Liver (tissue), 9 donors: Measurements from ENCODE around the gene FHDC1. TPM values are rescaled to one million over a fixed set of nuclear protein-coding genes. Genes with fewer than 3 reads are reported as not detected.

Experiments
- DNase-seq: peaks from one replicate; pipeline ENCODE4 v3.0.0-alpha.2; 2017; ENCODE audit warnings: low spot score
- H3K27ac ChIP-seq, 2 donors: one replicate each; pipeline ENCODE4 v1.7.0; 2013; ENCODE audit warnings: inconsistent platforms in 2 of 2, low read length in 2 of 2, control low read depth in 1 of 2, low read depth in 1 of 2, mild to moderate bottlenecking in 1 of 2
- H3K27me3 ChIP-seq, 4 donors: one replicate each; pipeline versions ENCODE4 v1.6.1 to v1.7.0; 2013; ENCODE audit warnings: low read length in 3 of 4, inconsistent platforms in 1 of 4, mild to moderate bottlenecking in 1 of 4, moderate library complexity in 1 of 4; ENCODE audit not compliant: control insufficient read depth in 4 of 4, insufficient read depth in 4 of 4
- H3K36me3 ChIP-seq, 4 donors: one replicate each; pipeline versions ENCODE4 v1.6.1 to v1.7.0; 2013; ENCODE audit warnings: low read length in 3 of 4, mild to moderate bottlenecking in 3 of 4, low read depth in 1 of 4, moderate library complexity in 1 of 4; ENCODE audit not compliant: control insufficient read depth in 4 of 4, insufficient read depth in 3 of 4
- H3K4me1 ChIP-seq, 4 donors: one replicate each; pipeline versions ENCODE4 v1.6.1 to v1.7.0; 2013; ENCODE audit warnings: low read length in 3 of 4, mild to moderate bottlenecking in 3 of 4, moderate library complexity in 1 of 4; ENCODE audit not compliant: control insufficient read depth in 4 of 4, insufficient read depth in 4 of 4
- H3K4me3 ChIP-seq, 3 donors: one replicate each; pipeline versions ENCODE4 v1.6.1 to v1.7.0; 2013; ENCODE audit warnings: low read length in 3 of 3, control low read depth in 1 of 3, low read depth in 1 of 3, mild to moderate bottlenecking in 1 of 3
- H3K9ac ChIP-seq, 2 donors: one replicate each; pipeline ENCODE4 v1.7.0; 2013; ENCODE audit warnings: low read length in 2 of 2, mild to moderate bottlenecking in 2 of 2, moderate library complexity in 2 of 2, control low read depth in 1 of 2, low read depth in 1 of 2
- H3K9me3 ChIP-seq, 4 donors: one replicate each; pipeline versions ENCODE4 v1.6.1 to v1.7.0; 2013; ENCODE audit warnings: low read length in 3 of 4; ENCODE audit not compliant: control insufficient read depth in 4 of 4
- ATF3 ChIP-seq: IDR thresholded peaks from 2 replicates; pipeline ENCODE4 v1.6.1; 2016; ENCODE audit warnings: antibody characterized with exemption
- EGR1 ChIP-seq, 2 donors: IDR thresholded peaks; 2 replicates each; pipeline ENCODE4 v1.6.1; 2016 to 2018; ENCODE audit warnings: antibody characterized with exemption in 2 of 2, low read depth in 2 of 2
- FOXA1 ChIP-seq: IDR thresholded peaks from 2 replicates; pipeline ENCODE4 v1.6.1; 2016; ENCODE audit warnings: antibody characterized with exemption
- FOXA2 ChIP-seq: IDR thresholded peaks from 2 replicates; pipeline ENCODE4 v1.6.1; 2016; ENCODE audit warnings: antibody characterized with exemption
- GABPA ChIP-seq, 2 donors: IDR thresholded peaks in 1 of 2; conservative IDR thresholded peaks in 1 of 2; 2 replicates each; pipeline ENCODE4 v1.6.1; 2016; ENCODE audit warnings: antibody characterized with exemption in 2 of 2, mild to moderate bottlenecking in 1 of 2, moderate library complexity in 1 of 2
- HNF4A ChIP-seq, 2 donors: conservative IDR thresholded peaks; 2 replicates each; pipeline ENCODE4 v1.6.1; 2016; ENCODE audit warnings: antibody characterized with exemption in 2 of 2, mild to moderate bottlenecking in 2 of 2
- HNF4G ChIP-seq: IDR thresholded peaks from 2 replicates; pipeline ENCODE4 v1.6.1; 2016; ENCODE audit warnings: antibody characterized with exemption
- JUND ChIP-seq, 2 donors: IDR thresholded peaks; 2 replicates each; pipeline ENCODE4 v1.6.1; 2016; ENCODE audit warnings: antibody characterized with exemption in 2 of 2
- MAX ChIP-seq: IDR thresholded peaks from 2 replicates; pipeline ENCODE4 v1.6.1; 2016; ENCODE audit warnings: antibody characterized with exemption
- NR2F2 ChIP-seq: IDR thresholded peaks from 2 replicates; pipeline ENCODE4 v1.6.1; 2016; ENCODE audit warnings: antibody characterized with exemption
- RAD21 ChIP-seq, 2 donors: IDR thresholded peaks; 2 replicates each; pipeline ENCODE4 v1.6.1; 2016; ENCODE audit warnings: antibody characterized with exemption in 2 of 2, mild to moderate bottlenecking in 2 of 2
- RXRA ChIP-seq, 2 donors: IDR thresholded peaks; 2 replicates each; pipeline ENCODE4 v1.6.1; 2017 to 2018; ENCODE audit warnings: antibody characterized with exemption in 2 of 2, mild to moderate bottlenecking in 1 of 2
- SP1 ChIP-seq: IDR thresholded peaks from 2 replicates; pipeline ENCODE4 v1.6.1; 2018; ENCODE audit warnings: antibody characterized with exemption, mild to moderate bottlenecking
- TAF1 ChIP-seq: conservative IDR thresholded peaks from 2 replicates; pipeline ENCODE4 v1.6.1; 2016; ENCODE audit warnings: antibody characterized with exemption, mild to moderate bottlenecking
- YY1 ChIP-seq: IDR thresholded peaks from 2 replicates; pipeline ENCODE4 v1.6.1; 2016; ENCODE audit warnings: antibody characterized with exemption, mild to moderate bottlenecking
- ZBTB33 ChIP-seq: IDR thresholded peaks from 2 replicates; pipeline ENCODE4 v1.6.1; 2016; ENCODE audit warnings: antibody characterized with exemption
- WGBS: extraction: QIAGEN DNeasy Blood & Tissue Kit; methylation state at CpG from one replicate; pipeline ENCODE4 v1.1.7; 2013; 5-methylcytosine and 5-hydroxymethylcytosine counted together
- polyA plus RNA-seq, 2 donors: library from polyadenylated mRNA; stranded (reverse) in 1 of 2; unstranded in 1 of 2; fragments of 200-250 nt in 1 of 2; fragments of >200 nt in 1 of 2; fragmentation: Nextera tagmentation in 1 of 2; extraction: Ambion mirVana in 1 of 2; gene quantifications; one replicate each; pipeline versions ENCODE4 v1.2.1 to v1.2.3, GENCODE V29; 2013 to 2015
- total RNA-seq, 2 donors: library from RNA; depleted of rRNA; stranded (reverse); fragments of >200 nt; gene quantifications; one replicate each; pipeline ENCODE4 v1.2.3, GENCODE V29; 2014
- TF ChIP-seq, protein P1 (sequence below): fragments of 150-350 bp; IDR thresholded peaks from 2 replicates; pipeline ENCODE4 v1.5.1; 2017; ENCODE audit warnings: improper control_type of control experiment, low read depth, low read length; ENCODE audit not compliant: missing input control
- donor health status: healthy.
- donor health status: healthy.
- donor health status: healthy.
- donor health status: healthy.
- donor health status: healthy.

Gene FHDC1
- total and polyA plus RNA-seq, 4 donors: 0.06 to 33.0 (median 0.11) TPM

- H3K4me3 ChIP-seq: no peak overlapping the region
- 92% methylated on average over 28 of the region's 28 CpGs for WGBS
Observed at GRCh38 chr4:152974468-152975379, 38.6 kb downstream of the FHDC1 start.

GRCh38 chr4:152975380-152976211 lies 39.5 kb downstream of the FHDC1 start:
- no peak for TF ChIP-seq ATF3
- no peak for TF ChIP-seq SP1
- no peak for TF ChIP-seq RAD21 (IDR thresholded peaks at IDR 0.05)
- TF ChIP-seq YY1: no peak
- TF ChIP-seq JUND (IDR thresholded peaks at IDR 0.05): no peak
- no peak for TF ChIP-seq EGR1 (IDR thresholded peaks at IDR 0.05; ENCODE audit: low read depth in 2 of 2)
- TF ChIP-seq NR2F2: no peak
- TF ChIP-seq HNF4A (conservative IDR thresholded peaks at IDR 0.05): no peak
- no peak for TF ChIP-seq TAF1
- TF ChIP-seq FOXA1: no peak
- TF ChIP-seq RXRA (IDR thresholded peaks at IDR 0.05): no peak
- TF ChIP-seq MAX: no peak
- no peak for TF ChIP-seq ZBTB33
- TF ChIP-seq HNF4G: no peak
- TF ChIP-seq GABPA (IDR thresholded peaks at IDR 0.05 in 1 of 2, conservative IDR thresholded peaks at IDR 0.05 in 1 of 2): no peak
- no peak for TF ChIP-seq FOXA2
- Histone ChIP-seq H3K27me3 (no peaks in the 10 kb centered on the region), H3K36me3 (no peaks in the 10 kb centered on the region), H3K4me1 (no peaks in the 10 kb centered on the region), H3K9ac (no peak overlapping the region), H3K27ac (no peak overlapping the region), H3K9me3 (no peaks in the 10 kb centered on the region), H3K4me3 (no peak overlapping the region)
- DNase-seq: no peak
- WGBS: 94% methylated on average over 38 of the region's 38 CpGs

More at GRCh38 chr4:152974468-152975379, 38.6 kb downstream of the FHDC1 start:
- Histone ChIP-seq H3K27ac (no peak overlapping the region), H3K36me3 (no peaks in the 10 kb centered on the region), H3K9ac (no peak overlapping the region), H3K4me1 (no peaks in the 10 kb centered on the region), H3K27me3 (no peaks in the 10 kb centered on the region), H3K9me3 (no peaks in the 10 kb centered on the region)
- TF ChIP-seq TAF1: no peak
- TF ChIP-seq, protein P1, sequence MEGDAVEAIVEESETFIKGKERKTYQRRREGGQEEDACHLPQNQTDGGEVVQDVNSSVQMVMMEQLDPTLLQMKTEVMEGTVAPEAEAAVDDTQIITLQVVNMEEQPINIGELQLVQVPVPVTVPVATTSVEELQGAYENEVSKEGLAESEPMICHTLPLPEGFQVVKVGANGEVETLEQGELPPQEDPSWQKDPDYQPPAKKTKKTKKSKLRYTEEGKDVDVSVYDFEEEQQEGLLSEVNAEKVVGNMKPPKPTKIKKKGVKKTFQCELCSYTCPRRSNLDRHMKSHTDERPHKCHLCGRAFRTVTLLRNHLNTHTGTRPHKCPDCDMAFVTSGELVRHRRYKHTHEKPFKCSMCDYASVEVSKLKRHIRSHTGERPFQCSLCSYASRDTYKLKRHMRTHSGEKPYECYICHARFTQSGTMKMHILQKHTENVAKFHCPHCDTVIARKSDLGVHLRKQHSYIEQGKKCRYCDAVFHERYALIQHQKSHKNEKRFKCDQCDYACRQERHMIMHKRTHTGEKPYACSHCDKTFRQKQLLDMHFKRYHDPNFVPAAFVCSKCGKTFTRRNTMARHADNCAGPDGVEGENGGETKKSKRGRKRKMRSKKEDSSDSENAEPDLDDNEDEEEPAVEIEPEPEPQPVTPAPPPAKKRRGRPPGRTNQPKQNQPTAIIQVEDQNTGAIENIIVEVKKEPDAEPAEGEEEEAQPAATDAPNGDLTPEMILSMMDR: no peak
- no peak for TF ChIP-seq YY1
- TF ChIP-seq NR2F2: no peak
- no peak for TF ChIP-seq EGR1 (IDR thresholded peaks at IDR 0.05; ENCODE audit: low read depth in 2 of 2)
- TF ChIP-seq MAX: no peak
- TF ChIP-seq SP1: no peak
- no peak for TF ChIP-seq ATF3
- no peak for TF ChIP-seq GABPA (IDR thresholded peaks at IDR 0.05 in 1 of 2, conservative IDR thresholded peaks at IDR 0.05 in 1 of 2)
- no peak for TF ChIP-seq FOXA2
- no peak for TF ChIP-seq HNF4G
- DNase-seq: no peak
